Astrocyte of the cerebellum (primary cell): Measurements from ENCODE around the gene ASTL.

ENCODE experiments used
- DNase-seq: peaks from one replicate; pipeline ENCODE4 v3.0.0-alpha.2; 2011; ENCODE audit warnings: low read depth
- H3K4me3 ChIP-seq: 2 replicates; pipeline ENCODE4 v1.5.1; 2011; ENCODE audit warnings: mild to moderate bottlenecking, low read depth, low read length, moderate library complexity
- in situ Hi-C: cut with HindIII; loops from 2 replicates; pipeline ENCODE4 v1.10.0; 2017; ENCODE audit warnings: low sequenced_read_pairs
- TF ChIP-seq, protein P1 (sequence below): IDR thresholded peaks from 2 replicates; pipeline ENCODE4 v1.5.1; 2012; ENCODE audit warnings: low read length, low read depth, moderate library complexity, mild to moderate bottlenecking; ENCODE audit errors: missing control alignments

ASTL gene

DNA sequence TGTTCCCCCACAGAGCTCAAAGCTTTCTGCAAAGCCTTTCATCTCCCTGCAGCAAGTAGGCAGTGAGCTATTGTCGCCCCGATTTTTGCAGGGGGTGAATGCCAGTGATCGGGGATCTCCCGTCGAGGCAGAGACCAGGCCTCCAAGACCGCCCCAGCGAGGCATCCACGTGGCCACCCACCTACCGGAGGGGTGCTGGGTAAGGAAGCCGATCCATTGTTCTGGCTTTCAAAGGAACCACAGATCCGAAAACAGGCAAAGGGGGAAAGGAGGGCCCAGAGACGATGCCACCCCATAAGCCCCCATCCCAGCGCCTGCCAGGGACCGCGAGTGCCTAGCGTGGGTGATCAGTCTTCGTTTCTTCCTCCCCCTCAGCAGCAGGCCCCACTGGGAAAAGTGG, 24.4 kb downstream of the ASTL start:
- H3K4me3 ChIP-seq = no peak overlapping the region
- in situ Hi-C loops = no loop called here
- no peak for DNase-seq
- TF ChIP-seq, protein P1, sequence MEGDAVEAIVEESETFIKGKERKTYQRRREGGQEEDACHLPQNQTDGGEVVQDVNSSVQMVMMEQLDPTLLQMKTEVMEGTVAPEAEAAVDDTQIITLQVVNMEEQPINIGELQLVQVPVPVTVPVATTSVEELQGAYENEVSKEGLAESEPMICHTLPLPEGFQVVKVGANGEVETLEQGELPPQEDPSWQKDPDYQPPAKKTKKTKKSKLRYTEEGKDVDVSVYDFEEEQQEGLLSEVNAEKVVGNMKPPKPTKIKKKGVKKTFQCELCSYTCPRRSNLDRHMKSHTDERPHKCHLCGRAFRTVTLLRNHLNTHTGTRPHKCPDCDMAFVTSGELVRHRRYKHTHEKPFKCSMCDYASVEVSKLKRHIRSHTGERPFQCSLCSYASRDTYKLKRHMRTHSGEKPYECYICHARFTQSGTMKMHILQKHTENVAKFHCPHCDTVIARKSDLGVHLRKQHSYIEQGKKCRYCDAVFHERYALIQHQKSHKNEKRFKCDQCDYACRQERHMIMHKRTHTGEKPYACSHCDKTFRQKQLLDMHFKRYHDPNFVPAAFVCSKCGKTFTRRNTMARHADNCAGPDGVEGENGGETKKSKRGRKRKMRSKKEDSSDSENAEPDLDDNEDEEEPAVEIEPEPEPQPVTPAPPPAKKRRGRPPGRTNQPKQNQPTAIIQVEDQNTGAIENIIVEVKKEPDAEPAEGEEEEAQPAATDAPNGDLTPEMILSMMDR = no peak

DNA sequence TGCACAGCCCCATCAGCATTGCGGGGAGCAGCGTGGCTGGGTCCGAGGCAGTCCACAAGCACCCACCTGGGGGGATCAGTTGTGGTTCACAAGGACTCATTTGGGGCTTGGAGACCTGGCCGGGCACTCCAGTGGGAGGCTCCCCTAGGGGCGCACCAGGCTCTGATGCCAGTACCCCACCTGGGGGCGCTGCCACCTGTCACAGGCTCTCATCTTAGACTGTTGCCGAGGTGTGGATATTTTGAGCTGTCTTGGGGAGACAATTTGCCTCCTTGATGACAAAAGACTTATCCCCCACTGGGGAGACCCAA, 25.0 kb downstream of the ASTL start:
- no peak for DNase-seq
- H3K4me3 ChIP-seq = no peak overlapping the region
- in situ Hi-C loops = no loop called here
- TF ChIP-seq, protein P1 = no peak

DNA sequence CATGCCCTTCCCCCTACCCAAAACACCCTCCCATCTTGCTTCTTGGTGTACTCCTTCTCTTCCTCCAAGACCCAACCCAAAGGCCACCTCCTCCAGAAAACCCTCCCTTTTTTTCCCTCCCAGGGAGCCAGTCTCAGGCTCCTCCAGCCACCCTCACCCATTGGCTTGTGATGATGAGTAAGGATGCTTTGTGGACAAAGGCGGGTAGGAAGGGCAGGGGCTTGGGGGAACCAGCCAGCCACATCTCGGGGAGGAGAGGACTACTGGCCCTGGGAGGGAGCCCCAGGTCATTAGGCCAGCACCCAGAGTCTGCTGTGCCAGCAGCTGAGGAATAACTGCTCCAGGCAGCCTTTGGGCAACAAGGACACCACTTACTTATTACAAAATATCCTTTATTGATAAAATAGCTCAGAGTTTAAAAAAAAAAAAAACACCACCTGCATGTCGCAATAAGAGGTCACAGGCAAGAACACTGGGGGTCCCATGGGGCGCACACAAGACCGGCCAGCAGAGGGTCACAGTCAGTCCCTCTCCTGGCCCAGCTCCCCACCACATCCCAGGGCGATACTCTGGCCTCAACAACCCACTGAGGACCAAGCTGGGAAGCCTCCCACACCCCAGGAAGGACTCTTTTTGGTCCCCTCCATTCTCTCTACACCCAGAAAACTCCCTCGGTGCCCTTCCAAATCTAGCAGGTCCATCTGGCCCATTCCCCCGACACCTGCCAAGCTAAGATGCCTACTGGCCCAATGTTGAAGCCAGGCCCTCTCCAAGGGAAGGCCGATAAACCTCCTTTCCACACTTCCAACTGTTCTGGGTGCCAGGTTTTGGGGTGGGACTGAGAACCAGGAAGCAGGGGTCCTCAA, 25.6 kb downstream of the ASTL start:
- no peak for DNase-seq
- H3K4me3 ChIP-seq = no peak overlapping the region
- TF ChIP-seq, protein P1 = no peak
- in situ Hi-C loops = no loop called here

DNA sequence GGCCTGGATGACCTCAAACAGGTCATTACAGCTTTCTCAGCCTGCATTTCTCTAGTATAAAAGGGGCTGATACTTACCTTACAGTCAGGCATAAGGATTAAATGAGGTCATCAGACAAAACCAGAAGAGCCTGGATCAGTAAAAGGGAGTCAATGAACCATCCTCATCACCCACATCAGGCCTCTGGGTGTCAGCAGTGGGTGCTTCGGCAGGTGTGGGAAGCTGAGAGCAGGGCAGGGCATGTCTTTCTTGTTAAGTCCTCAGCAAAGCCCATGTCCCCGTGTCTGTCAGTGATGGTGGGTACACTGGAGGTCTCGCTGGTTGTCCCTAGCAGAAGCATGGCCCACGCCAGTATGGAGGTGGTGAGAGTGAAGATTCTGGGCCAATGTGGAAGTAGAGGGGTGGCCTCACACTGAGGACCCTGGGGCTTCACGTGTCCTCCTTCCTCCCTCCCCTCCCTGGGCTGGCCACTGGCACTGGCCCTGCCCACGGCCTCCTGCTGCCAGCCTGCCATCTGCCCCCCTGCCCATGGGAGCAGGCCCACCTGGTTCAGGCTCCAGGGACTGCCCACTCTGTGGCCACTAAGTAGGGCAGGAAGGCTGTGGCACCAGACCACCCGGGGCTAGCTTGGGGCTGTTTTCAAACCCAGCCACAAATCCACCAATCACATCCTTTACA, 26.3 kb downstream of the ASTL start:
- DNase-seq = no peak
- no peak overlapping the region for H3K4me3 ChIP-seq
- in situ Hi-C loops = no loop called here
- TF ChIP-seq, protein P1 = no peak

DNA sequence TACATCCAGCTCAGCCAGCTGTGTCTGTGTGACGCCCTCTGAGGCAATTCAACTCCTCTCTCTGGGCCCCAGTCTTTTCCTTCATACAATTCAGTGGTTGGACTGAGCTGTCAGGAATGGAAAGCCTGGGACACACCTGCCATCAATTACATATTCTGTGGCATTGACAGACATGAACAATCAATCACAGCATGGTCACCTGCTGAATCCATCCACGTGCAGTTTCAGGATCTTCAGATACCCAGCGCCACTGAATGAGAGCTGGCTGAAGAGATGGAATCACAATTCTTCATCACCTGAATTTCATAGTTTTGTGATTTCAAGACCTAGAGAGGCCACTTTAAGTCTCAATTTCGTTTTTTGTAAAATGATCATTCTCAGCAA, 27.1 kb downstream of the ASTL start:
- no peak for DNase-seq
- in situ Hi-C loops = no loop called here
- TF ChIP-seq, protein P1 = no peak
- H3K4me3 ChIP-seq = no peak overlapping the region

DNA sequence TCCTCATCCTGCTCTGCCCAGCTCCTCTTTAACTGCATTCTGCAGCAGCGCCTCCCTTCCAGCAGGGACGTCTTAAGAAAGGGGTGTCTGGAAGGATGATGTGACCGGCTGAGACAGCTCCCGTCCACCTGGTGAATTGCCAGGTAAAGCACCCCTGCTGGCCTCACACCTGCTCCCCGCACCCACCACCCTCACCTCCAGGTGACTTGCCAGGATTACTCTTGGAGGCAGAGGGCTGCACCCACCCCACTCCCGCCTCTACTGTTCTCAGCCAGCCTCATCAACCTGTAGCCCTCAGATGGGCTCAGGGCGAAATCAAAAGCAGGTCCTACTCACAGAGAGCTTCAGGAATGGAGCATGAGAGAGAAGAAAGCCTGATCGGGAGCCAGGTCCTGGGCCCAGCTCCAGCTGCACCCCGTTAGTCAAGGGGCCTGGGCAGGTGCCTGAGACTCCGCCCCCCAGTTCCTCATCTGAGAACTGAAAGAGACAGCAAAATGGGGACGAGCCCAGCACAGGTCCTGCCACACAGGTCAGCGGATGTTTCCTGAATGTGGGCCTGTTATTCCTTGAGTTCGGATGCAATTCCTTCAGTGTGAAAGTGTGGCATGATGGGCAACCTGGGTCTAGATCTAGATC, 27.6 kb downstream of the ASTL start:
- in situ Hi-C loops = no loop called here

More for the DNA sequence above, 27.6 kb downstream of the ASTL start:
- no peak overlapping the region for H3K4me3 ChIP-seq
- TF ChIP-seq, protein P1 = no peak
- no peak for DNase-seq
